ENCODE results near the gene MRPS30.
"Not testable (repeated sequence)": the region's sequence is repeated elsewhere in the genome, so short reads cannot be mapped to it uniquely, and the experiment has no call there.

The MRPS30 gene

DNA sequence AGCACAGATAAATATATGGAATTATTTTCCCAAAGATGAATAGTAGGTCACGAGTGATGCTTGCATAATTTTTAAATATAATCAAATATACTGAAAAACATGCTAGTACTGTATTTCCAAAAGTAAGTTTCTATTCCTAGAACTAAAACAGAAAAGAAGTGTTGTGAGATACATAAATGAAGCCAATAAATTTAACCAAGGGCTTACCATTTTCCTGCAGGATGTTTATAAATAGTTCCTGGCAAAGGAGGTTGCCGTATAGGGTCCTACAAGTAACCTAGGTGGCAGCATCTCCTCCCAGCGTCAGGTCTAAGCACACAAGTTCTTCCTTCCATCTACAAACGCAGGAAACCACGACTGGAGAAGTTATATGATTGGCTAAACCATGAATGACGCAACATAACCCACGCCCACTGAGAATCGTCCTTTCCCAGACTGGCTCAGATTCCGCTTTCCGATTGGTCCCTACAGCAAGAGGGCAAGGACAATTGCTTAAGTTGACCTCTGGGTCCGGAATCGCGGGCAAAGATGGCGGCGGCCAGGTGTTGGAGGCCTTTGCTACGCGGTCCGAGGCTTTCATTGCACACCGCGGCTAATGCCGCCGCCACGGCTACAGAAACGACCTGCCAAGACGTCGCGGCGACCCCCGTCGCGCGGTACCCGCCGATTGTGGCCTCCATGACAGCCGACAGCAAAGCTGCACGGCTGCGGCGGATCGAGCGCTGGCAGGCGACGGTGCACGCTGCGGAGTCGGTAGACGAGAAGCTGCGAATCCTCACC, at the start of gene MRPS30:
Gene MRPS30, plus strand, starts transcription at position 513 of the 780 bp plus-strand sequence. Its CDS starts 16 bp downstream, at position 529.
- peak; percentile 99 for DNase-seq

DNA sequence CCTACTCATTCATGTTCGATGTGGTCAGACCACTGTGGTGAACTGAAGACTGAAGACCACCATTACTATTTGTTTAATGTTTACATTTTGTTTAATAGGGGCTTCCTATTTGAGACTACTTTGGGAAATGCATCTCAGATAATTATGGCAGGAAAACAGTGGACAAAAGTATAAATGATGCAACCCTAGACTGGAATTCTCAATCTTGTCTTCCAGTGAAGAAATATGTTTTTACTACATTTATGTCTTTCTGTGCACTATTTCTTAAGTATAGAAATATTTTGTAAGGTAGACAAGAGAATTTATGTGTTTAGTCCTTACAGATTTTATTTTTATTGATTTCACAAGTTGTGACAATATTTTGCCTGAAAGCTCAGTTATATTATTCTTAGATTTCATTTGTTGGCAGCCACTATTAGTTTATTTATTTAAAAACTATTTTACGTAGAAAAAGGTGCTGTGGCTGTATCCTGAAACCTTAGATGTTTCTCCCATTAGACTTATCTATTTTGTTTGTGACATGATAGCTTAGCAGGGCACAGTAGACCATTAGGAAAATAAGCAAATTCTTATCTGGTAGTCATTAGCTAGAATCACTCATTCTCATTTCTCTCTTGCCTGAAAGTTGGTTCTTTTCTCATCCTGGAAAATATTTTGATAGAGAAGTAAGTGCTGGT, 39.4 kb upstream of the MRPS30 start:
- DNase-seq = no peak

DNA sequence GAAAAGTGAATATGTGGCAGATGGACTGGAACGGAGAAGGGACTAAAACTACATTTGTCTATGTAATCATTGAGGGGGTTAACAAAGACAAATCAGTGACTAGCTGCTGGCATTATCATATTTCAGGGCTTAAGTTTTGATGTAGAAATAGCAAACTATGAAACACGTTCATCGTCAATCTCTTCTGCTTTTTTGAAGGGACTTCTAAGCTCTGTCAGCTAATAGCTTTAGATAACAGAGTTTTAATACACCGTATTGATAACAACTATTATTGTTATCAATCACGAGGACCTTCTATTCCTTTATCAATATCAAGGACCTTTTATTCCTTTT, 38.9 kb upstream of the MRPS30 start:
- DNase-seq = no peak

DNA sequence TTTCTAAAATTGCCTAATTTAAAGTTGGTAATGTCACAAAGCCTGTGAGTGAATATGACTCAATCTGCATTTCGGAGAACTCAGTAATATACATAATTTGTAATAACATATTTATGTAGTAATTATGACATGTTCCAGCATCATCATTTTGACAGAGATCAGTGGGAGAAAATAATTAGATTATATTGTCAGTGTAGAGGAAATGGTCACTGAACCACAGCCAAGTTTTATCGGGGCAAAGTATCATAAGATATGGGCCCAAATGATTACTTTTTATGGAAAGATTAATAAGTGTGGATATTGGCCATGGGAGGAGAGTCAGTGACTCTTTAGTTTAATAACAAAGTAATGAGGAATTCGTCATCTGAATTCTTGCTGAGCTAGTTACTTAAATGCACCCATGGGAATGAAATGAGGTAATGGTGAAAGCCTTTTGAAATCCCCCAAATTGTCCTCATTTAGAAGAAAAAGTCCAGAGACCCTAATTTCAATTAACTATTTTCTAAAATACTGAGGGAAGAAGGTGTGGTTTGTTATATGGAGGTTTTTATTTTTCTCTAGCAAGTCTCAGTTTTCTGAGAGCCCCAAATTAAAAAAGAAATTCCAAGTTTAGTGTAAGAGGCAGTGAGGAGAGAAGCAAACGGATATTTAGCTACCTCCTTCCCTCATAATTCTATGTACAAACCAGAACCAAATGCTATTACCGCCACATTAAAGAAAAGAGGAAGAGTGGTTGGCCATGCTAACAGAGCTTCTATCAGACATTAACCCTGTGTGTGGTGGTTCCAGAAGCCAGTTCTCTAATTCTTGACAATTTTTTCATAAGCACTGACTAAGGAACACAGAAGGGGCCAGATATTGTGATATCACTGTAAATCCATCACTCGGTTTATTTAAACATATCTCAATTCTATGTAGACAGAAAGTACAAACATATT, 37.7 kb upstream of the MRPS30 start:
- DNase-seq = peak; percentile 63

DNA sequence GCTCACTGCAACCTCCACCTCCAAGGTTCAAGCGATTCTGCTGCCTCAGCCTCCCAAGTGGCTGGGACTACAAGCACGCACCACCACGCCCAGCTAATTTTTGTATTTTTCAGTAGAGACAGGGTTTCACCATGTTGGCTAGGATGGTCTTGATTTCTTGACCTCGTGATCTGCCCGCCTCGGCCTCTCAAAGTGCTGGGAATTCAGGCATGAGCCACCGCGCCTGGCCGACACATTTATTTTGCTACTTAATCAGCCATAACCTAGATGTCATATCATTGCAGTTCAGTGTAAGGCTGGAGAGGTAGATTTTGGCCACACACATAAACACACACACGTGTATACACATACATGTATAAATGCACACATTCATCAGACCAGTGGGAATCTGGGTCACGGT, 36.4 kb upstream of the MRPS30 start:
- DNase-seq = not testable (repeated sequence)

DNA sequence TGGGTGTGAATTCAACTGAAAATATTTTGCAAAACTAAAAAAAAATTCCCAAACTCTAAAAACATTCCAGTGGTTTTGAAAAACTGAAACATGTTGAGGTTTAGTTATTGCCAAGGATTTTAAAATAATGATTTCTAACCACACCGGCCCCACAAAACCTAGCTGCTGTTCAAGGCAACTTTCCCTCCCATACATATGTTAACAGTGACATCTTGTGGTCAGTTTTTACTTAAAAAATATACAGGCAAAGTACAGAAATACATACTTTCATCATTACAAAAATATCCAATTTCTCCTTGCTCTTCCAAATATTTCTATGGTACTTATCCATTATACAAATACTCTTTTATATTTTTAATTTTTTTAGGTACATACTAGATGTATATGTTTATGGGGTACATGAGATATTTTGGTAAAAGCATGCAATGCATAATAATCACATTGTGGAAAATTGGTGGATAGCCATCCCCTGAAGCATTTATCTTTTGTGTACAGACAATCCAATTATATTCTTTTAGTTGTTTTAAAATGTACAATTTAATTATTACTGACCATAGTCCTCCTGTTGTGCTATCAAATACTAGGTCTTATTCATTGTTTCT, 34.4 kb upstream of the MRPS30 start:
- peak; percentile 74 for DNase-seq

DNA sequence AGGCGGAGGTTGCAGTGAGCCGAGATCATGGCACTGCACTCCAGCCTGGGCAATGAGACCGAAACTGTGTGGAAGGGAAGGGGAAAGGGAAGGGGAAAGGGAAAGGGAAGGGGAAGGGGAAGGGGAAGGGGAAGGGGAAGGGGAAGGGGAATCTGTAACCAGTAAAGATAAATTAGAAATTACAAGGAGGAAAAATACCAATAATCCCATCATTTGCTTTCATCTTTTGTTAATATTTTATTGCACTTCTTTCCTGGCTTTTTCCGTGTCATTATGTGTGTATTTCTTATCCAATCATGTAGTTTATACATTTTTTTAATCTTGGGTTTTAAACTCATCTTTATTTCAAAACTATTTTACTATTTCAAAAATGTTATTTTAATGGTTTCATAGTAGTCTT, 29.6 kb upstream of the MRPS30 start:
- DNase-seq = no peak

DNA sequence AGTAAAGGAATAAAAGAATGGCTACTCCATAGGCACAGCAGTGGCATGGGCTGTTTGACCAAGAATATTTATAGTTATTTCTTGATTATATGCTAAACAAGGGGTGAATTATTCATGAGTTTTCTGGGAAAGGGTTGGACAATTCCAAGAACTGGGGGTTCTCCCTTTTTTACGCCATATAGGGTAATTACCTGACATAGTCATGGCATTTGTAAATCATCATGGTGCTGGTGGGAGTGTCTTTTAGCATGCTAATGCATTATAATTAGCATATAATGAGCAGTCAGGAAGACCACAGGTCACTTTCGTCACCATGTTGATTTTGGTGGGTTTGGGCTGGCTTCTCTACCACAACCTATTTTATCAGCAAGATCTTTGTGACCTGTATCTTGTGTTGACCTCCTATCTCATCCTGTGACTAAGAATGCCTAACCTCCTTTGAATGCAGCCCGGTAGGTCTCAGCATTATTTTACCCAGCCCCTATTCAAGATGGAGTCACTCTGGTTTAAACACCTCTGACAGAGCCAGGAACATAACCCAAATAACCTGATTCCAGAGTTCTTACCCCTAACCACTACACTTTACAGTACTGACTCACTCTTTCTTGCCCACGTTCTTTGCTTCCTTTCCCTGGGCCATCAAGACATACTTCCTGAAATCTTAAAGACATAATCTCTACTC, 25.0 kb upstream of the MRPS30 start:
- DNase-seq = no peak

DNA sequence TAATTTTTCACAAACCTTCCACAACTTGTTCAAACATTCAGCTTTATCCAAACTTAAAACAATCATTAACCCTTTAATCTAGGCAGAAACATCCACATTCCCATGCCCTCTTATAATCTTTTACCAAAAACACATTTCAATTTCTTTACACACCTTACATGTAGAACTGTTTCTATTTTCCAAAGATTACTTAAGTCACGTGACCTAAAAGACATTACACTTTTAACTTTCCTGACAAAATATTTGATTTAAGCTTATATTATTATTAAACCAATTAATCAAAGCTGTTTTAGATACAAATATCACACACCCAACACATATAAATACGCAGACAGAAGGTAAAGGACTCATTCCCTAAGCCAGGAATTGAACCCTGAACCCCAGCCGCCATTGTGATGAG, 21.0 kb upstream of the MRPS30 start:
- DNase-seq = no peak

DNA sequence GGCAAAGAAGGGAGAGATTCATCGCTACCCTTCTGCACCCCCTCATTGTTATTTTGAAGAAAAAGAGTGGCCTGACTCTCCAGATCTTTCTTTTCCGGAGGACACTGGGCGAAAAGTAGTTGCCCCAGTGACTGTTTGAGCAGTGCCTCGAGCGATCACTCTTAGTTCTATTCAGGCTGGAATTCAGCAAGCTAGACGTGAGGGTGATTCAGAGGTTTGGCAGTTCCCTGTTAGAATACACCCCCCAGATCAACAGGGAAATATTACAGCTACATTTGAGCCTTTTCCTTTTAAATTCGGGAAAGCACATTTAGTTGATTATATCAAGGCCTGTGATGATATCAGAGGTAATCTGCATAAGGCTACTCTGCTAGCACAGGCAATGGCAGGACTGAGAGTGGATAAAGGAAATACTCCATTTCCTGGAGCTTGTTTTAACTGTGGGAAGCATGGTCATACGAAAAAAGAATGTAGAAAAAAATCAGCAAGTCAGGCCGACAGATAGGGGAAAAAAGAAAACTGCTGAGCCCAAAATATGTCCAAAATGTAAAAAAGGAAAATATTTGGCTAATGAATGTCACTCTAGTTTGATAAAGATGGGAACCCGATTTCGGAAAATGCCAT, 19.3 kb upstream of the MRPS30 start:
- DNase-seq = not testable (repeated sequence)

DNA sequence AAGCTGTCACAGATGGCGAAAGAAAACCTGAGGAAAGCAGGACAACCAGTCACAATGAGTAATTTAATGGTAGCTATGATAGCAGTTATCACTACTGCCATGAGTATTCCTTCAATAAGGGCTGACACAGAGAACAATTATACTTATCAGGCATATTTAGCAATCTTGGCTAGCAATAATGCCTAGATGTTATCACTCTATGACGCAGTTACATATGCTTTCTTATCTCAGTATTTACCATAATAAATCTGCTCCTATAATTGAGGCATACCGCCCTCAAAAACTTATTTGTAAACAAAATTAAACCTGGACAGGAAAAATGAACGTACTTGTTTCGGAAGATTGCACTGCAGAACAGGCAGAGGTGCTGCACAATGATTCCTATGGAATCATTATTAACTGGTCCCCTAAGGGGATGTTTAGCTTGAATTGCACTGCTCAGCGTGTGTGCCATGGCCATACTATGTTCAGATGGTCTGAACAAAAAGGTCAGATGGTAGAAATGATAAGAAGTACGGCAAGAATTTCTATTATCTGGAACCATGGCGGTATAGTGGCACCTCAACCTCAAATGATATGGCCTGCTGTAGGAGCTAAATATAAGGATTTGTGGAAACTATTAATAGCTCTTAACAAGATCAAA, 16.6 kb upstream of the MRPS30 start:
- DNase-seq = not testable (repeated sequence)

DNA sequence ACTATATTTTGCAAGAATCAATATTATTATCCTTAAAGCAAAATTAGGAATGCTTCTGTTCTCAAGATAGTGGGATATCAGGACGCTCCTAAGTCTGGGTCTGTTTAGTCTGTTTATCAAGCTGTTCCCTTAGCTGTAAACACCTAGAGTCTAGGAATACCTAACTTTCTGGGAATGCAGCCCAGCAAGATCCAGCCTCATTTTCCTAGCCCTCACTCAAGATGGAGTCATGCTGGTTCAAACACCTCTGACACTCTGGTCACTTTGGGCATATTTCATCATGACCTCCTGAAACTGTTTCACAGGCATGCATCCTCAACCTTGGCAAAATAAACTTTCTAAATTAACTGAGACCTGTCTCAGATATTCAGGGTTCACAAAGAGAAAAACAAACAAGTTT, 14.4 kb upstream of the MRPS30 start:
- DNase-seq = no peak

DNA sequence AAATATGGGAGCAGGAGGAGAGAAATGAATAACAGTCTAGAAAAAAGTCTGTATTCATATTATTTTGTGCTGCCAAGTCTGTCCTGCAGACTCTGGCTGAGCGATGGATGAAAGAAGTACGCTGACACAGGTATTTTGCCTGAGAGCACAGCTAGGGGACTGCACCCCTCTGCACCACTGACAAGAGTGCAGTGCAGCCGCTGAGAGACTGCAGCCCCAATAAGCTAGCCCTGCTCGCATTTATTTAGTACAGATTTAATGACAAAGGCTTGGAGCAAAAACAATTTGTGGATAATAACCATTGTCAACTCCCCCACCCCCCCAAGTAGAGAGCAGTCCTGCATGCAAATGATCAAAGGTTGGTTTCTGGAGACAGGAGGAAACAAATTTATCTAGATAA, 13.3 kb upstream of the MRPS30 start:
- no peak for DNase-seq

DNA sequence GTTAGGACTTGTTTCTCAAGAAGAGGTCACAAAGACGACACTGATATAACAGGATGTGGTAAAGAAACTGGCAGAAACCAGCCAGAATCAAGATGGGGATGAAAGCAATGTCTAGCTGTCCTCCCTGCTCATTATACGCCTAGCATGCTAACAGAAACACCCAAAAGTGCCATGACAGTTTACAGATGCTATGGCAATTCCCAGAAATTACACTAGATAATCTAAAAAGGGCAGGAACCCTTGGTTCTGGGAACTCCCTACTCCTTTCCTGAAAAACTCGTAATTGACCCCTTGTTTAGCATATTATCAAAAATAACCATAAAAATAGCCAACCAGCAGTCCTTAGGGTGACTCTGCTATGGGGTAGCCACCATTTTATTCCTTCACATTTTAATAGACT, 10.9 kb upstream of the MRPS30 start:
- DNase-seq = peak; percentile 94

DNA sequence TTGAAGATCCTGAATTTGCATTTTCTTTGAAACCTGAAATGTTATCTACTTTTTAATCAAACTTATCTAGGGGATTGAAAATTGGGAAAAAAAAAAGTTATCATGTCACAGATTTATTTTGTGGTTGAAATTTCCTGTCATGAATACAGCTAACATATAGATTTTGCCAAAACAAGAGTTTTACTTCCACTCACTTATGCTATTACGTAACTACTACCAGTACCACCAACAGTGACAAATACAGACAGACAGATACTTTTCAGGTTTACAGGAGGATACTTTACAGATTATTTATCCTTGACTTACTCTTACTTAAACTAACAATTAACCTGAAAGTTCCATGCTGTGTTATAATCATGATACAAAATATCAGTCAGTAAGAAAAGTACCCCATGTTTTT, 6.8 kb upstream of the MRPS30 start:
- no peak for DNase-seq

DNA sequence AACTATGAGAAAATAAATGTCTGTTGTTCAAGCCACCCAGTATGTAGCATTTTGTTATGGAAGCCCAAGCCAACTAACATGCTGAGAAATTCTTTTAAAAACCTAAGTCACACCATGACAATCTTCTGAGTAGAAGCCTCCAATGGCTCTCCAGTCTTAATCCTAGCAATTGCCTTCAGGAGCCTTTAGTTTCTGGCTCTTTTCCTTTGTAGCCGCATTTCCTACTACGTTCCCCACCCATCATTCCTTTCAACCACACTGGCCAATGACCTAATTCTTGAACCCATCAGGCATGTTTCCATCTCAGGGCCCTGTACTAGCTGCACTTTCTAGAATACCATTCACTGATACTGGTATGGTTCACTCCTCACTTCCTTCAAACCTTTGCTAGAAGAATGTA, 2.1 kb upstream of the MRPS30 start:
- peak; percentile 43 for DNase-seq

DNA sequence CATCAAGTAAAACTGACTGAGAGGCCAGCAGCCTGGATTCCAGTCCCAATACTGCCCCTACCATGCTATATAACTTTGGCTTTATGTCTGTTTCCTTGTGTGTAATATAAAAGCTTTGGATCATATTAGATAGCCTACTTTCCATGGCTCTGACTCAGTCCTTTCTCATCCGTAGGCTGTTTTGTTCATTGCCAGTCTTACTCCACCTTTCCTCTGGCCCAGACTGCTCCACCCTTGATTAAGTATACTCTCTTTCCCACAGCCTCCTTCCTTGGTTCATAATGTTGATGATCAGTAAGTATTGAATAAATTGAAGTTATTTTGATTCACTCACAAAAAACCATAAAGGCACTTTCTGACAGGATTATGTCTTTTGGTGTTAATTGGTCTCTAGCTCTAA, 1.5 kb upstream of the MRPS30 start:
- peak; percentile 30 for DNase-seq

DNA sequence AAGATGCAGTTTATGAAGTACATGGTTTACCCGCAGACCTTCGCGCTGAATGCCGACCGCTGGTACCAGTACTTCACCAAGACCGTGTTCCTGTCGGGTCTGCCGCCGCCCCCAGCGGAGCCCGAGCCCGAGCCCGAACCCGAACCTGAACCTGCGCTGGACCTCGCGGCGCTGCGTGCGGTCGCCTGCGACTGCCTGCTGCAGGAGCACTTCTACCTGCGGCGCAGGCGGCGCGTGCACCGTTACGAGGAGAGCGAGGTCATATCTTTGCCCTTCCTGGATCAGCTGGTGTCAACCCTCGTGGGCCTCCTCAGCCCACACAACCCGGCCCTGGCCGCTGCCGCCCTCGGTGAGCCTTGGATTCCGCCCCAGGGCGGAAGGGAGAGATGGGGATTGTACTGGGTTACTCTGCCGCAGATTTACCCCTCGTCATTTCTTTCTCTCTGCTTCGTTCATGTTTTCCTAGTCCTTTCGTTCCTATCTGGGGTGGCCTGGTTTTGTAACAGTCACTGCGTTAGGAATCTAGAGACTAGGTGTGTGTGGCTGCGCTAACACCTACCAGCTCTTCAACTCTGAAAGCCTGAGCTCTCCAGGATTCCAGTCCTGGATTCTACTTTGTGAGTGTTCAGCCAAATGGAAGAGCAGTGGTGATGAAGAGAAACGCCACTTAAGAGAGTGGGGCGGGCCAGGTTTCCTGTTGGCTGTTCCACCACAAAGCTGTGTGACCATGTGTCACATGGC, 638 bp downstream of the MRPS30 start:
- peak; percentile 67 for DNase-seq

DNA sequence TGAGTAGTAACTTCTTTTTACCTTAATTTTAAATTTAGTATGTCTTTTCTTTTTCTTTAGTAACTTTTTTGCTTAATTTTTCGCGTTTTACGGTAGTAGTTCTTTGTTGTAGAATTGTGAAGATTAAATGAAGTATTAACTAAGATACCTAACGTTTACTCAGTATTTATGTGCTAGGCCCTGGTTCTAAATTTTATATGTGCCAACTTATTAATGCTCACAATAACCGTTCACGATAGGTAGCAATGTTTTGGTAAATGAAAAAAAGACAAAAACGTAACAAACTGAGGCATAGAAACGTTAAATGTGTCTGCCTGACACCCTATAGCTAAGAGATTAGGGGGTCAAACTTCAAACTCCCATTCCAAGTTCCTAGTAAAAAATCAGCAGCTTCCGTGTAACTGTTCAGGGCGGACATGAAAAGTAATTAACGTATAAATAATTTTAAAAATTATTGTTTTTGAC, 1.2 kb downstream of the MRPS30 start:
- no peak for DNase-seq

DNA sequence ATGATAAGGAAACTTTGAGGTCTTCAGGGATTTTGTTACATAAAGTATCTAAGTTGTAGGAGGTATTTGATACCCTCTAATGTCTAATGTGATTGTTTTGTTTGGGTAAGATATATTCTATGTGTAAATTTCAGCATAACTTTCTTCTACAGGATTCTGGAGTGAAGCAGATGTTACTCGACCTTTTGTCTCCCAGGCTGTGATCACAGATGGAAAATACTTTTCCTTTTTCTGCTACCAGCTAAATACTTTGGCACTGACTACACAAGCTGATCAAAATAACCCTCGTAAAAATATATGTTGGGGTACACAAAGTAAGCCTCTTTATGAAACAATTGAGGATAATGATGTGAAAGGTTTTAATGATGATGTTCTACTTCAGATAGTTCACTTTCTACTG, 6.0 kb downstream of the MRPS30 start:
- no peak for DNase-seq

DNA sequence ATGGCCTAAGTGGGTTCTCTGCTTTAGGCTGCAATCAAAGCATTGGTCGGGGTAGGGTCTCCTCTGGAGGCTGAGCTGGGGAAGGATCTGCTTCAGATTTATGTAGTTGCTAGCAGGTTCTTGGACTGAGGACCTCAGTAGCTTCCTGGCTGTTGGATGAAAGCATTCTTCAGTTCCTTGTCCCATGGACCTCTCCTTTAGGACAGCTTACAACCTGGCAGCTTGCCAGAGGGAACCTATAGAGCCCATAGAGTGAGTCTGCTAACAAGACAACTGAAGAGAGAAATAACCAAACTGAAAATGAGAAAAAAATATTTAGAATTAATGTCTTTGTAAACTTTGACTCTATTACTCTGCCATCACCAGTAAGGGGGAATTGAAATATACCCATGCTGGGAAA, 12.4 kb downstream of the MRPS30 start:
- no peak for DNase-seq
